HL-60/S4 treated with phorbol 12-myristate 13-acetate at 8.2 ng/mL for 4 days and 3 days (cell line): Measurements from ENCODE around the gene LCP2.

Experiments used
- in situ Hi-C: fragments of 300-500 bp; cut with MboI; formaldehyde crosslinking; loops from 2 replicates; pipeline ENCODE4 v1.15.0; 2022; ENCODE audit warnings: low sequenced_read_pairs

The LCP2 gene

GRCh38 chr5:170297589-170298462, at the start of gene LCP2:
Gene LCP2, minus strand, starts transcription at chr5:170297777. Its CDS starts 166 bp downstream, at chr5:170297611.
- in situ Hi-C loops: no loop called here

GRCh38 chr5:170347022-170347567, 49.5 kb upstream of the LCP2 start:
- in situ Hi-C loops: no loop called here

GRCh38 chr5:170345971-170346370, 48.4 kb upstream of the LCP2 start:
- in situ Hi-C loops: no loop called here

GRCh38 chr5:170343177-170343576, 45.6 kb upstream of the LCP2 start:
- in situ Hi-C loops: no loop called here

GRCh38 chr5:170342153-170342725, 44.7 kb upstream of the LCP2 start:
- in situ Hi-C loops: no loop called here

GRCh38 chr5:170341545-170341944, 44.0 kb upstream of the LCP2 start:
- in situ Hi-C loops: no loop called here

- in situ Hi-C loops: no loop called here
Observed at GRCh38 chr5:170339780-170340167, 42.2 kb upstream of the LCP2 start.

GRCh38 chr5:170338933-170339779, 41.6 kb upstream of the LCP2 start:
- in situ Hi-C loops: no loop called here

GRCh38 chr5:170338291-170338690, 40.7 kb upstream of the LCP2 start:
- in situ Hi-C loops: no loop called here

- in situ Hi-C loops: no loop called here
Observed at GRCh38 chr5:170337045-170337733, 39.6 kb upstream of the LCP2 start.

- in situ Hi-C loops: no loop called here
Observed at GRCh38 chr5:170336065-170336464, 38.5 kb upstream of the LCP2 start.

- in situ Hi-C loops: no loop called here
Observed at GRCh38 chr5:170334626-170335025, 37.0 kb upstream of the LCP2 start.

GRCh38 chr5:170333161-170333910, 35.8 kb upstream of the LCP2 start:
- in situ Hi-C loops: no loop called here

GRCh38 chr5:170332058-170332457, 34.5 kb upstream of the LCP2 start:
- in situ Hi-C loops: no loop called here

- in situ Hi-C loops: no loop called here
Observed at GRCh38 chr5:170330568-170331054, 33.0 kb upstream of the LCP2 start.

- in situ Hi-C loops: no loop called here
Observed at GRCh38 chr5:170329524-170329923, 31.9 kb upstream of the LCP2 start.

GRCh38 chr5:170327829-170328228, 30.3 kb upstream of the LCP2 start:
- in situ Hi-C loops: no loop called here

GRCh38 chr5:170327168-170327567, 29.6 kb upstream of the LCP2 start:
- in situ Hi-C loops: no loop called here

GRCh38 chr5:170319301-170319700, 21.7 kb upstream of the LCP2 start:
- in situ Hi-C loops: no loop called here

GRCh38 chr5:170317499-170317898, 19.9 kb upstream of the LCP2 start:
- in situ Hi-C loops: no loop called here
